Progenitor cell of endocrine pancreas (in vitro differentiated cells): ENCODE data around the gene LAMC3. TPM values are rescaled to one million over a fixed set of nuclear protein-coding genes. Genes with fewer than 3 reads are reported as not detected.
"Not testable (repeated sequence)": the region's sequence is repeated elsewhere in the genome, so short reads cannot be mapped to it uniquely, and the experiment has no call there.

Source experiments
- DNase-seq: peaks from one replicate; pipeline ENCODE4 v3.0.0; 2021; ENCODE audit warnings: low spot score; ENCODE audit not compliant: unreplicated experiment
- H3K27ac Mint-ChIP-seq: 2 replicates; pipeline ENCODE4 v1.8.0; 2021; ENCODE audit warnings: mild to moderate bottlenecking, moderate library complexity, mixed read lengths
- H3K27me3 Mint-ChIP-seq: 2 replicates; pipeline ENCODE4 v1.8.0; 2021; ENCODE audit warnings: mixed read lengths
- H3K36me3 Mint-ChIP-seq: 2 replicates; pipeline ENCODE4 v1.8.0; 2022; ENCODE audit warnings: mixed read lengths; ENCODE audit not compliant: insufficient read depth
- H3K4me1 Mint-ChIP-seq: 2 replicates; pipeline ENCODE4 v1.8.0; 2021; ENCODE audit warnings: low read depth, mixed read lengths
- H3K4me3 Mint-ChIP-seq: 2 replicates; pipeline ENCODE4 v1.8.0; 2021; ENCODE audit warnings: low read depth, mild to moderate bottlenecking, moderate library complexity, mixed read lengths
- H3K9me3 Mint-ChIP-seq: 2 replicates; pipeline ENCODE4 v1.8.0; 2021; ENCODE audit warnings: low read depth, mixed read lengths
- total RNA-seq: library from RNA; stranded (reverse); gene quantifications from 2 replicates; pipeline ENCODE4 v1.2.1, GENCODE V29; 2021
- TF ChIP-seq, protein P1 (sequence below): fragments of 200-600 bp; sonication (generic); IDR thresholded peaks from one replicate; pipeline ENCODE4 v1.5.0; 2021; ENCODE audit warnings: antibody characterized with exemption, mild to moderate bottlenecking; ENCODE audit not compliant: unreplicated experiment

LAMC3 gene
- total RNA-seq, 1 donor from 2014 or later: 0.12 TPM

DNA sequence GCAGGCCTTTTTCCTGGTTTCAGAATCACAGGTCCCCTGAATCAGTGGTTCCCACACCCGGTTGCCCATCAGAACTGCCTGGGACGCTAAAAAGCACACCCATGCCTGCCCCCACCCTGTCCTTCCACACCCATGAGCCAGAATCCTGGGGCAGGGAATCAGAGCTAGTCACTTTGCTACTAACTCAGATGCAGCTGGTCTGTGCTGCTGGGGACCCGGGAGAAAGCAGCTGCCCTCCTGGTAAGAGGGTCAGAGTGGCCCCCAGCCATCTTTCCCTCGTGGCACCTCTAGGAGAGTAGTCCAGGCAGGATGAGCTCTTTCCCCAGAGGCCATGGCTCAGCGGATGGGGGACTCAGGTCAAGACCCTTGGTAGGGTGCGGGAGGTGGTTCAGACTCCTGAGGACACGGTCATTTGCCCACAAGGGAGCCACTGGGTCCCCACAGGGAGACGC, 105.1 kb downstream of the LAMC3 start:
- DNase-seq: no peak
- H3K27ac Mint-ChIP-seq: no peak overlapping the region
- H3K27me3 Mint-ChIP-seq: no peaks in the 10 kb centered on the region
- H3K36me3 Mint-ChIP-seq: peaks cover 8% of the 10 kb centered on the region
- H3K9me3 Mint-ChIP-seq: no peaks in the 10 kb centered on the region
- TF ChIP-seq, protein P1, sequence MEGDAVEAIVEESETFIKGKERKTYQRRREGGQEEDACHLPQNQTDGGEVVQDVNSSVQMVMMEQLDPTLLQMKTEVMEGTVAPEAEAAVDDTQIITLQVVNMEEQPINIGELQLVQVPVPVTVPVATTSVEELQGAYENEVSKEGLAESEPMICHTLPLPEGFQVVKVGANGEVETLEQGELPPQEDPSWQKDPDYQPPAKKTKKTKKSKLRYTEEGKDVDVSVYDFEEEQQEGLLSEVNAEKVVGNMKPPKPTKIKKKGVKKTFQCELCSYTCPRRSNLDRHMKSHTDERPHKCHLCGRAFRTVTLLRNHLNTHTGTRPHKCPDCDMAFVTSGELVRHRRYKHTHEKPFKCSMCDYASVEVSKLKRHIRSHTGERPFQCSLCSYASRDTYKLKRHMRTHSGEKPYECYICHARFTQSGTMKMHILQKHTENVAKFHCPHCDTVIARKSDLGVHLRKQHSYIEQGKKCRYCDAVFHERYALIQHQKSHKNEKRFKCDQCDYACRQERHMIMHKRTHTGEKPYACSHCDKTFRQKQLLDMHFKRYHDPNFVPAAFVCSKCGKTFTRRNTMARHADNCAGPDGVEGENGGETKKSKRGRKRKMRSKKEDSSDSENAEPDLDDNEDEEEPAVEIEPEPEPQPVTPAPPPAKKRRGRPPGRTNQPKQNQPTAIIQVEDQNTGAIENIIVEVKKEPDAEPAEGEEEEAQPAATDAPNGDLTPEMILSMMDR: no peak
- no peak overlapping the region for H3K4me3 Mint-ChIP-seq
- no peaks in the 10 kb centered on the region for H3K4me1 Mint-ChIP-seq

DNA sequence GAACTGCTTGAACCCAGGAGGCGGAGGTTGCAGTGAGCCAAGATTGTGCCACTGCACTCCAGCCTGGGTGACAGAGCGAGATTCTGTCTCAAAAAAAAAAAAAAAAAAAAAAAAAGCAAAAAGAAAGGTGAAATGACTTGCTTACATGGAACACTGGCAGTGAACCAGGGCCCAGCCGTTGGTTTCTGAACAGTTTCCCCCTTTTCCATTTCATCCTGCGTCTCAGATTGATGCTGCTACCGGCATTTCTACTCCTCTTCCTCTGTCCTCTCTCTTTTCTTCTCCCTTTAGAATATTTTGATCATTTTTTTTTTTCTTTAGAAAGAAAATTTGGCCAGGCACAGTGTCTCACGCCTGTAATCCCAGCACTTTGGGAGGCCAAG, 106.4 kb downstream of the LAMC3 start:
- DNase-seq, H3K27me3 Mint-ChIP-seq, H3K4me1 Mint-ChIP-seq, H3K4me3 Mint-ChIP-seq, H3K9me3 Mint-ChIP-seq, H3K27ac Mint-ChIP-seq: not testable (repeated sequence)
- peaks cover 11% of the 10 kb centered on the region for H3K36me3 Mint-ChIP-seq

DNA sequence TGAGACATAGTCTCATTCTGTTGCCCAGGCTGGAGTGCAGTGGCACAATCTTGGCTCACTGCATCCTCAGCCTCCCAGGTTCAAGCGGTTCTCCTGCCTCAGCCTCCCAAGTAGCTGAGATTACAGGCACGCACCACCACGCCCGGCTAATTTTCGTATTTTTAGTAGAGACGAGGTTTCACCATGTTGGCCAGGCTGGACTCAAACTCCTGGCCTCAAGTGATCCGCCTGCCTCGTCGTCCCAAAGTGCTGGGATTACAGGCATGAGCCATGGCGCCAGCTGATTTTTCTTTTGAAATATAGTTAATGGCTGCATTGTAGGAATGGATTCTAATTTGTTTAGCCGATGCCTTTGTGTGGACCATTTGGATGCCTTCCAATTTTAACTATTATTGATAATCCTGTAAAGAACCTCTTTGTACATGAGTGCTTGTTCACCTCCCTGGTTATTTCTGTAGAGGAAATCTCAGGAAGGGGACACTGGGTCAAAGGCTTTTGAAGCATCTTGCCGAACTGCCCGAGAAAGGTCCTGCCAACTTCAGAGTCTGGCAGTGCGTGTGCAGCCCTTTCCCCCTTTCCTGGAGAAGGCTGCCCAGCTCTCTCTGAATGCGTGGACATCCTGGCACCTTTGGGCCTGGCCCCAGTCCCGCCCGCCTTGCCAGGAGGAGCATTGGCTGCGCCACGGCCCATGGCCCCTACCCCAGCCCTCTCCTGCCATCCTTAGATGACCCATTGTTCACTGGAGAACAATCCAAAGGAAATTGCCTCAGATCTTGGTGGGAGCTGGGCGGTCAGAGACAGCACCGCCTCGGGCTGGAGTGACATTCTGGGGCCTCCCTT, 107.5 kb downstream of the LAMC3 start:
- no peak for DNase-seq
- H3K4me3 Mint-ChIP-seq: no peak overlapping the region
- H3K9me3 Mint-ChIP-seq: no peaks in the 10 kb centered on the region
- no peak overlapping the region for H3K27ac Mint-ChIP-seq
- H3K36me3 Mint-ChIP-seq: peaks cover 11% of the 10 kb centered on the region
- TF ChIP-seq, protein P1: no peak
- no peaks in the 10 kb centered on the region for H3K4me1 Mint-ChIP-seq
- no peaks in the 10 kb centered on the region for H3K27me3 Mint-ChIP-seq

DNA sequence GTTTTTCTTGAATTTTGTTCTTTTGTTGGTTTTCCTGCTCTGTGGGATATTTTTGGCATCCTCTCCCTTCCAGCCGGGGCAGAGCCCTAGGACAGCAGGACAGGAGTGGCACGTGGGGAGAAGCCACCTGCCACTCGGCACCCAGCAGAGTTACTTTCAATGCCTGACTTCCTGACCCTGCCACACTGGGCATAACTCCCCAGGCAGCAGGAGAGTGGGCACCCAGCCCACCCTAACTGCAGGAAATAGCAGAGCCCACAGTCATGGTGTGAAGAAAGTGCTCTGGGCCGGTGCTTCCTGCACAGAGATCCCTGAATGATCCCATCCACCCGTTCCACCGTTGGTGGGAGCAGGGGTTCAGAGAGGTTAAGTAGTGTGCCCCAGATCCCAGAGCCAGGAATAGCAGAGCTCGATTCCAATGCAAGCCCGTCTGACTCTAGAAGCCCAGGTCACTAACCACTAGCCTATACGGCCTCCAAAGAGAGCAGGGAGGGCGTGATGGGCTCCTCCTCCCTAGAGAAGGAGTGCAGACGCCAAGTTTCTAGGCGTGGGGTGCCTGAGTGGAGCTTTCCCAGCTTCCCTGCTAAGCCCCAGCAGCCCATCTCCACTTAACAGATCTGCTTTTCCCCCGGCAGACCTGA, 108.3 kb downstream of the LAMC3 start:
- no peak overlapping the region for H3K4me3 Mint-ChIP-seq
- no peak overlapping the region for H3K27ac Mint-ChIP-seq
- TF ChIP-seq, protein P1: no peak
- no peaks in the 10 kb centered on the region for H3K4me1 Mint-ChIP-seq
- H3K9me3 Mint-ChIP-seq: no peaks in the 10 kb centered on the region
- no peaks in the 10 kb centered on the region for H3K27me3 Mint-ChIP-seq
- H3K36me3 Mint-ChIP-seq: peaks cover 11% of the 10 kb centered on the region
- no peak for DNase-seq

DNA sequence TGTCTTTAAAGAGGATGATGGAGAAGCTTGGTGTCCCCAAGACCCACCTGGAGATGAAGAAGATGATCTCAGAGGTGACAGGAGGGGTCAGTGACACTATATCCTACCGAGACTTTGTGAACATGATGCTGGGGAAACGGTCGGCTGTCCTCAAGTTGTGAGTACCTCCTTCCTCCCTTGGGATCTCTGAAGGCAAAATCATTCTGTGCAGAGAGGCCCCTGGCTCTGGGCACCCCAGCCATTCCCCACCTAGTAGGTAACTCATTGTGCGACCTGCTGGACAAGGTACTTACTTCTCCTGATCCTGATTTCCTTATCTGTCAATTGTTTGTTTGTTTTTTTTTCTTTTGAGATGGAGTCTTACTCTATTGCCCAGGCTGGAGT, 108.8 kb downstream of the LAMC3 start:
- H3K36me3 Mint-ChIP-seq: peaks cover 11% of the 10 kb centered on the region
- no peaks in the 10 kb centered on the region for H3K27me3 Mint-ChIP-seq
- DNase-seq: no peak
- no peak overlapping the region for H3K4me3 Mint-ChIP-seq
- no peak overlapping the region for H3K27ac Mint-ChIP-seq
- no peaks in the 10 kb centered on the region for H3K4me1 Mint-ChIP-seq
- H3K9me3 Mint-ChIP-seq: no peaks in the 10 kb centered on the region
- TF ChIP-seq, protein P1: no peak
